ENCODE results near the gene LRP3.
"Not testable (repeated sequence)": the region's sequence is repeated elsewhere in the genome, so short reads cannot be mapped to it uniquely, and the experiment has no call there.

The LRP3 gene

DNA sequence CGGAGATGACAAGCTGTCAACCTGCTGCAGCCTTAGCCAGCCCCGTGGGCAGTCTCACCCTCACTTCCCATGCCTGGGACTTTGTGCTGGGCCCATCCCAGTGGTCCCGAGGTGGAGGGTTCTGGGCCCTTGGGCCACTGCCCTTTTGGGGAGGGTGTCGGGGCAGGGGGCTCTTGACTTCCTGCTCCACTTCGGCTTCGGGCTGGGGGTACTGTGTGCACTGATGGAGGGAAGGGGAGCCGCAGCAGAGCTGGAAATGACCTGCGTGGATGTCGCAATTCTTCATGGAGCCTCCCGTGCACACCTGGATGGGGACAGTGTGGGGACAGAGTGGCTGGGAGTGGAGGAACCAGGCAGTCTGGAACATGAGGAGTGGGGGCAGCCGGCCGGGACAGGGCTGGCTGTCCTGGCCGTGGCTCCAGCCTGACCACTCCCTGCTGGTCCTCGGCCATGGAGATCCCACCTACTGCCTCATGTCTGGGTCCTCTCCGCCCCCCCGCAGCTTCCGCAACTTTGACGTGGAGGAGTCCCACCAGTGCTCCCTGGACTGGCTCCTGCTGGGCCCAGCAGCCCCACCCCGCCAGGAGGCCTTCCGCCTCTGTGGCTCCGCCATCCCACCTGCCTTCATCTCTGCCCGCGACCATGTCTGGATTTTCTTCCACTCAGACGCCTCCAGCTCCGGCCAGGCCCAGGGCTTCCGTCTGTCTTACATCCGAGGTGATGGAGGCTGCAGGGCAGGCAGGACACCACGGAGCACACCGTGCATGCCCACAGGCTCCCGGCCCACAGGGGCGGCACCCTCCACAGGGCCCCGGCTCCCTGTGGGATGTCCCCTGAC lies 10.2 kb downstream of the LRP3 start:
- Mint-ChIP-seq H3K36me3 (no peaks in the 10 kb centered on the region), H3K27ac (no peak overlapping the region), H3K9me3 (no peaks in the 10 kb centered on the region), H3K4me1 (no peaks in the 10 kb centered on the region), H3K4me3 (no peak overlapping the region)
- DNase-seq (ENCODE audit: low spot score in 2 of 2) (no peak), ATAC-seq (no peak)

DNA sequence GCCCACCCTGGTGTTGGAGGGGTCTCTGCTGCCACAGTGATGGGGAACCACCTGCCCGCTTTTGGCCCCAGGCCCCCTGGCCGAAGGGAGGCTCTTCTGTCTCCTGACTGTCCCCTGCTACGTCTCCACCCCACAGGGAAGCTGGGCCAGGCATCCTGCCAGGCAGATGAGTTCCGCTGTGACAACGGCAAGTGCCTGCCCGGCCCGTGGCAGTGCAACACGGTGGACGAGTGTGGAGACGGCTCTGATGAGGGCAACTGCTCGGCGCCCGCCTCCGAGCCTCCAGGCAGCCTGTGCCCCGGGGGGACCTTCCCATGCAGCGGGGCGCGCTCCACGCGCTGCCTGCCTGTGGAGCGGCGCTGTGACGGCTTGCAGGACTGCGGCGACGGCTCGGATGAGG lies 11.0 kb downstream of the LRP3 start:
- Mint-ChIP-seq H3K36me3 (no peaks in the 10 kb centered on the region), H3K4me3 (no peak overlapping the region), H3K9me3 (no peaks in the 10 kb centered on the region), H3K27ac (no peak overlapping the region), H3K4me1 (no peaks in the 10 kb centered on the region)
- no peak for DNase-seq (ENCODE audit: low spot score in 2 of 2)
- no peak for ATAC-seq

DNA sequence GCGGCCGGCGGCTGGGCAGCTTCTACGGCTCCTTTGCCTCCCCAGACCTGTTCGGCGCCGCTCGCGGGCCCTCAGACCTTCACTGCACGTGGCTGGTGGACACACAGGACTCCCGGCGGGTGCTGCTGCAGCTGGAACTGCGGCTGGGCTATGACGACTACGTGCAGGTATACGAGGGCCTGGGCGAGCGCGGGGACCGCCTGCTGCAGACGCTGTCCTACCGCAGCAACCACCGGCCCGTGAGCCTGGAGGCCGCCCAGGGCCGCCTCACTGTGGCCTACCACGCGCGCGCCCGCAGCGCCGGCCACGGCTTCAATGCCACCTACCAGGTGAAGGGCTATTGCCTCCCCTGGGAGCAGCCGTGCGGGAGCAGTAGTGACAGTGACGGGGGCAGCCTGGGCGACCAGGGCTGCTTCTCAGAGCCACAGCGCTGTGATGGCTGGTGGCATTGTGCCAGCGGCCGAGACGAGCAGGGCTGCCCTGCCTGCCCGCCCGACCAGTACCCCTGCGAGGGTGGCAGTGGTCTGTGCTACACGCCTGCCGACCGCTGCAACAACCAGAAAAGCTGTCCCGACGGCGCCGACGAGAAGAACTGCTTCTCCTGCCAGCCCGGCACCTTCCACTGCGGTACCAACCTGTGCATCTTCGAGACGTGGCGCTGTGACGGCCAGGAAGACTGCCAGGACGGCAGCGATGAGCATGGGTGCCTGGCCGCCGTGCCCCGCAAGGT lies 11.6 kb downstream of the LRP3 start:
- Mint-ChIP-seq H3K27ac (no peak overlapping the region), H3K9me3 (no peaks in the 10 kb centered on the region), H3K4me3 (no peak overlapping the region), H3K36me3 (no peaks in the 10 kb centered on the region), H3K4me1 (no peaks in the 10 kb centered on the region)
- ATAC-seq: no peak
- no peak for DNase-seq (ENCODE audit: low spot score in 2 of 2)

DNA sequence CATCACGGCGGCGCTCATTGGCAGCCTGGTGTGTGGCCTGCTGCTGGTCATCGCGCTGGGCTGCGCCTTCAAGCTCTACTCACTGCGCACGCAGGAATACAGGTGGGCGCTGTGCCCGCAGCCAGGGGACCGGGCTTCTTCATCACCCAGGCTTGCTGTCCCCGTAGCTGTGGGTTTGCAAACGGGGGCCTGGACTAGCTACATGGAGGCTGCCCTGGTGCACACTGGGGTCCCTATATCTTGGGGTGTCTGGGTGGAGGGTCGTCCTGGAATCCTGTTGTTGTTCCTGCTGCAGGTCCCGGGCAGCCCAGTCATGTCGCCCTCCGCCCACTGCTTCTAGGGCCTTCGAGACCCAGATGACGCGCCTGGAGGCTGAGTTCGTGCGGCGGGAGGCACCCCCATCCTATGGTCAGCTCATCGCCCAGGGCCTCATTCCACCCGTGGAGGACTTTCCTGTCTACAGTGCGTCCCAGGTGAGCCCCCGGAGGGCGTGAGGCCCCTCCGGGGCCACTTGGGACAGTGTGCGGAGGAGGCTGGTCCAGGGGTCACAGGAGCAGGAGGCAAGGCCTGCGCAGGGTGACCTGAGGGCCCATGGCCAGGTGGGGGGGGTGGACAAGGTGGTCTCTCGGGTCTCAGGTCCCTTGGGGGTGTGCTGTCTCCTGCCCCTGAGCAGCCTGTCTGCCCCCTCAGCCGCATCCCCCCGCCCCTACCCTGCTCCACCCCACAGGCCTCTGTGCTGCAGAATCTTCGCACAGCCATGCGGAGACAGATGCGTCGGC lies 12.3 kb downstream of the LRP3 start:
- Mint-ChIP-seq H3K9me3 (no peaks in the 10 kb centered on the region), H3K4me3 (no peak overlapping the region), H3K27ac (no peak overlapping the region), H3K4me1 (no peaks in the 10 kb centered on the region), H3K36me3 (no peaks in the 10 kb centered on the region)
- no peak for DNase-seq (ENCODE audit: low spot score in 2 of 2)
- no peak for ATAC-seq

DNA sequence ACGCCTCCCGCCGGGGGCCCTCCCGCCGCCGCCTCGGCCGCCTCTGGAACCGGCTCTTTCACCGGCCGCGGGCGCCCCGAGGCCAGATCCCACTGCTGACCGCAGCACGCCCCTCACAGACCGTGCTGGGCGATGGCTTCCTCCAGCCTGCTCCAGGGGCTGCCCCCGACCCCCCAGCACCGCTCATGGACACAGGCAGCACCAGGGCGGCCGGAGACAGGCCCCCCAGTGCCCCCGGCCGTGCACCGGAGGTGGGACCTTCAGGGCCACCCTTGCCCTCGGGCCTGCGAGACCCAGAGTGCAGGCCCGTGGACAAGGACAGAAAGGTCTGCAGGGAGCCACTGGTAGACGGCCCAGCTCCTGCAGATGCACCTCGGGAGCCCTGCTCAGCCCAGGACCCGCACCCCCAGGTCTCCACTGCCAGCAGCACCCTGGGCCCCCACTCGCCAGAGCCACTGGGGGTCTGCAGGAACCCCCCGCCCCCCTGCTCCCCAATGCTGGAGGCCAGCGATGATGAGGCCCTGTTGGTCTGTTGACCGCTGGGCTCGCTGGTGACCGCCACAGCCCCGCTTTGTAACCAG lies 13.0 kb downstream of the LRP3 start:
- ATAC-seq (no peak), DNase-seq (ENCODE audit: low spot score in 2 of 2) (no peak)
- Mint-ChIP-seq H3K4me1 (no peaks in the 10 kb centered on the region), H3K9me3 (no peaks in the 10 kb centered on the region), H3K36me3 (no peaks in the 10 kb centered on the region), H3K27ac (no peak overlapping the region), H3K4me3 (no peak overlapping the region)

DNA sequence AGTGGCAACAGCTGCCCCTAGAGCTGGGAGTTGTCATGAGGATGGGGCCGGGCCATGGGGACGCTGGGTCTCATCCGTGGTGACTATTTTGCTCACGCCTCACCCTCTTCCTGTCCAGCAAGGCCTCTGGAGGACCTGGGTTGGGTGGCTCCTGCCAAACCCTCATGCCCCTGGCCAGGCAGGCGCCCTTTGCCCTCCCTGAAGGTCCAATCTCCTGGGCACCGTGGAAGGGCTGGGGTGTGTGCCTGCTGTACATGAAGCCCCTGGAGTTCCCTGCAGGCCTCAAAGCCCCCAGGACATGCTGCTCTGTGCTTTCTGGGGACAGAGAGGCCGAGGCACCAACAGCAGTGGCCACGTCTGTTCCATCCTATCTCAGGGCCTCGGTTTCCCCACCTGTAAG lies 13.8 kb downstream of the LRP3 start:
- no peaks in the 10 kb centered on the region for H3K9me3 Mint-ChIP-seq
- ATAC-seq (no peak), DNase-seq (ENCODE audit: low spot score in 2 of 2) (no peak)
- no peaks in the 10 kb centered on the region for H3K36me3 Mint-ChIP-seq
- H3K4me3 Mint-ChIP-seq: no peak overlapping the region
- H3K27ac Mint-ChIP-seq: no peak overlapping the region
- H3K4me1 Mint-ChIP-seq: no peaks in the 10 kb centered on the region

DNA sequence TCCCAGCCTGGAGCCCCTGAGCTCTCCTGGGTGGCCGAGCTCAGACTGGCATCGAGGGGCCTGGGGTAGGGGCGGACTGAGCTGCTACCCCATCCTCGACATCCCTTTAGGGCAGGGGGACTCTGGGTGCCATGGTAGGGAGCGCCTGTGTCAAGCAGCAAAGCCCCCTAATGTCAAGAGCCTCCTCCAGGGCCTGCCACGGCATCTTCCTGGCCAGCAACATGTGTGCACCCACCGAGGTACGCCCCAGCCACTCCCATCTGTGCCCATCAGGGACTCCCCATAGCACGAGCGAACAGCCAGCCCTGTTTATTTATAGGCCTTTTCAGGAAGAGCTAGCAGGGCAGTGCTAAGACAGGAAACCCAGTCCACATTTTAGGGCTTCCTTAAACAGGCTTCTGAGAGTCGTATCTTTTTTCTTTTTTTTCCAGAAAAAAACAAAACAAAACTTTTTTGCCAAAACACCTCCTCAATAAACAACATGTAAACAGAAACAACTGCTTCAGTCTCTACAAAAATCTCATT lies 14.3 kb downstream of the LRP3 start:
- DNase-seq (ENCODE audit: low spot score in 2 of 2): no peak
- Mint-ChIP-seq H3K27ac (no peak overlapping the region), H3K36me3 (no peaks in the 10 kb centered on the region), H3K4me3 (no peak overlapping the region), H3K4me1 (no peaks in the 10 kb centered on the region), H3K9me3 (no peaks in the 10 kb centered on the region)
- ATAC-seq: no peak

DNA sequence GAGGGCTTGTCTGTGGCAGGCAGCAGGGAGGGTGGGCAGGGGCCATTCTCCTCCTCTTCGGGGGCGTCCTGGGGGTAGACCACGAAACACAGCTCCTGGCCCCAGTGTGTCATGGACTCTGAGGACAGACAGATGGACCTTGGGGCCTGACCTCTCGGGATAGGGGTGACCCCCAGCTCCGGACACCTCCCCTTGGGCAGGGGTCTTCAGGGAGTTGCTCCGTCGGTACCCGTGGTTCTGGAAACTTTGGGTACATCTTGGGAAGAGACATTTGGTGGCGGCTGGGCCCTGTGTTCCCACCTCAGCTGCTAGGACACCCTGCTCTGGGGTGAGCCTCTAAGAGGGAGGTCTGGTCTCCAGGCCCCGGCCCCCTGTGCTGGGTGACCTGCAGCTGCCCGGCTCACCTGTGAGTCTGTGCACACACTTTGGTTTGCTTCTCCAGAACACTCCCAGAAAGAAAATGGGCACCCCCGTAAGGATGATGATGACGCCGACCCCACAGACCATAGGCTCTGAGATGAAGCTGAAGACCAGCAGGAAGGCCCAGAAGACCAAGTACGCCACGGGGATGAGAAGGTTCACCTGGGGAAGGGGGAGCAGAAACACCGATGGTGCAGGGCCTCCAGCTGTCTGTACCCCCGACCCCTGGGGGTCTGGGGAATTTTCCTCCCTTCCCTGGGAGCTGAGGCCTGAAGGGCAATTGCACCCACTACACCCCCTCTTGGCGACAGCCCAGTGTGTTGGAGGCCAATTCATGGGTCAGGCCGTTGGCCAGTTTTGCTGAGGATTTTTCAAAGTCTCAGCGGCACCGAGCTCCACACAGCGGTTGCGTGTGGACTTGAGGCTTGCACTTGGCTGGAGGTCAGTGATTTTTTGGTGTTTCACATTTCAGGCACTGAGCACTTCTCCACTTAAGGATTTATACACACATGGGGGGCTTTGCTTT lies 15.0 kb downstream of the LRP3 start:
- Mint-ChIP-seq H3K4me1 (no peaks in the 10 kb centered on the region), H3K36me3 (no peaks in the 10 kb centered on the region), H3K9me3 (no peaks in the 10 kb centered on the region), H3K4me3 (no peak overlapping the region), H3K27ac (no peak overlapping the region)
- no peak for DNase-seq (ENCODE audit: low spot score in 2 of 2)
- no peak for ATAC-seq

DNA sequence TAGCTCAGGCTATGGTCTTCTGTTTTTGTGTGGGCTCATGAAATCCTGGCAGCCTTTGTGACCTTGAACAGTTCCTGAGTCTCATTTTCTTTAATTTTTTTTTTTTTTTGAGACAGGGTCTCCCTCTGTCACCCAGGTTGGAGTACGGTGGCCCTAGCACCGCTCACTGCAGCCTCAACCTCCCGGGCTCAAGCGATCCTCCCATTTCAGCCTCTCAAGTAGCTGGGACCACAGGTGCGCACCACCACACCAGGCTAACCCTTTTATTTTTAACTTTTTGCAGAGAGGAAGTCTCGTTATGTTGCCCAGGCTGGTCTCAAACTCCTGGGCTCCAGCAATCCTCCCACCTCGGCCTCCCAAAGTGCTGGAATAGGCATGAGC lies 15.7 kb downstream of the LRP3 start:
- DNase-seq (ENCODE audit: low spot score in 2 of 2); ATAC-seq; H3K36me3 Mint-ChIP-seq; H3K27ac Mint-ChIP-seq; H3K4me3 Mint-ChIP-seq; H3K4me1 Mint-ChIP-seq; H3K9me3 Mint-ChIP-seq: not testable (repeated sequence)

DNA sequence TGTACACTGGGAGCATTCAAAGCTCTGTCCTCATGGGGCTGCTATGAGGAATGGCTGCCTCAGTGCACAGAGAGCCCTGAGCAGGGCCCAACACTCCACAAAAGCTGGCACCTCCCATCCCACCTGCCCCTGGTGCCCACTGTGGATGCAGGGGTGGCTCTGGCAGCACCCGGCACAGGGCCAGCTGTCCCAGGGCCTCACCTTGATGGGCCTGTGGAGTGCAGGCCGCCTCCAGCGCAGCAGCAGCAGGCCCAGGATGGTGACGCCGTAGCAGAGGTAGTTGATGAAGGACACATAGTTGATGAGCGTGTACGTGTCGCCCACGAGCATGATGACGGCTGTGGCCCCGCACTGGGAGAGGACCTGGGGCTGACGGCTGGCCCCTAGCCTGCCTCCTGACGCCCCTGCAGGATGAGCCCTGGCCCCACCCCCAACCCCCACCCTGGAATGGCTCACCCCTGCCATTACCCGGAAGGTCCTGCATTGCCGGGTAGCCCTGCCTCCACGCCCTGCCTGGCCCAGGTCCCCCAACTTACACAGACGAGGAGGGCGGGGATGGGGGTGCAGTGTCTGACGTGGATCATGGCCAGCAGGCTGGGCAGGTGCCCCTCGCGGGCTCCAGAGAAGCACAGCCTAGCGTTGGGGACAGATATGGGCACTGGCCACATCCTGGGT lies 16.3 kb downstream of the LRP3 start:
- Mint-ChIP-seq H3K4me3 (no peak overlapping the region), H3K9me3 (no peaks in the 10 kb centered on the region), H3K36me3 (no peaks in the 10 kb centered on the region), H3K4me1 (no peaks in the 10 kb centered on the region), H3K27ac (no peak overlapping the region)
- ATAC-seq (no peak), DNase-seq (ENCODE audit: low spot score in 2 of 2) (no peak)

DNA sequence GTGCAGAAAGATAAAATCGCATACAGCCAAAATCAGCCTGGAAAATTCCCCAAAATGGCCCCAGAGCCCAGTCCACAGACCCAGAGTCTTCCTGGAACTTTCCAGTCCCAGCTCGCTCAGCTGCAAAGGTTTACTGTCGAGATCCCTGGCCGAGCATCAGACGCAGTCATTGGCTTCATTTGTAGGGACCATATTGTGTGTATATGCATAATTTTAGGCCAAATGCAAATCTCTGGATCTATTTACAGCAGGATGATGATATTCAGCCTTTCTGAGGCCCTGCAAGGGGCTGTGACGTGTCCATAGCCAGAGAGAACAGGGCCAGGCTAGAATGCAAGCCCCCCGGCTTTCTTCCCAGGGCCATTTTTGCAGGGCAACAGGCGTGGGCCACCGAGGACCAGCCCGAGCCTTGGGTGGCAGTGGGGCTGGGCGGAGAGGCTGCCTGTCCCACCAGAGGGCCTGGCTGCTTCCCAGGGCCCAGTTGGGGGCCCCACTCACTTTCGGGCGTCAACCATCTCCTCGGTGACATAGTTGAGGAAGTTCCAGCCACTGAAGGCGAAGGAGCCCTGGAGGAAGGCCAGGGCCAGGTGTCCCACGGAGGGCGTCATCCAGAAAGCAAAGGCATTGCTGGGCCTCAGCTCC lies 17.8 kb downstream of the LRP3 start:
- no peak overlapping the region for H3K27ac Mint-ChIP-seq
- H3K4me1 Mint-ChIP-seq: no peaks in the 10 kb centered on the region
- no peak for ATAC-seq
- no peaks in the 10 kb centered on the region for H3K9me3 Mint-ChIP-seq
- no peak overlapping the region for H3K4me3 Mint-ChIP-seq
- no peak for DNase-seq (ENCODE audit: low spot score in 2 of 2)
- no peaks in the 10 kb centered on the region for H3K36me3 Mint-ChIP-seq

DNA sequence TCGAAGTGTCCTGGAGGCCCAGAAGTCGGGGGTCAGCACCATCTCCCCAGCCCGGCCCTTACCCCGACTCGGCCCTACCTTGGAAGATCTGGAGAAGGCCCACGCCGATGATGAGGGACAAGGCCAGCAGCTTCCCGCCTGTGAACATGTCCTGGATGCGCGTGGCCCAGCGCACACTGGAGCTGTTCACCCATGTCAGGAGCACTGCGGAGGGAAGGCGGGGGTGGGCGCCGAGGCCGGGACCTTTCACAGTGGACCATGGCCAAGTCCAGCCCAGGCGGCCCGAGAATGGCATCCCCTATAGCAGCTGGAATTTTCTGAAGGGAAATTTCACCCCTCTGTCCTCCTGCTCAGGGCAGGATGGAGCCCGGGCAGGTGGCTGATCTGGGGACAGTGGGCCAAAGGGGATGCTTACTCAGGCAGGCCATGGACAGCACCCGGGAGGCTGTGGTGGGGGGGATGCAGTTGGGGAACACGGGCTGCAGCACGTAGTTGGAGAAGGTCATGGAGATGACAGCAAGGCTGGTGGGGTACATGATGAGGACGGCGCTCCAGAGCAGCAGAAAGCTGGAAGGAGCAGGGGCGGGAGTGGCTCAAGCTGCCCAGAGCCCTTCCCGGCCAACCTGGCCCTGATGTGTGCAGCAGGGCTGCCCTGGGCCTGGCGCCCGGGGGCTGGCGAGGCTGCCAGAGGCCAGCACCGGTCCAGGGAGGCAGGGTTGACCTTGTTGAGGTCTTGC lies 18.5 kb downstream of the LRP3 start:
- H3K27ac Mint-ChIP-seq: no peak overlapping the region
- no peak overlapping the region for H3K4me3 Mint-ChIP-seq

DNA sequence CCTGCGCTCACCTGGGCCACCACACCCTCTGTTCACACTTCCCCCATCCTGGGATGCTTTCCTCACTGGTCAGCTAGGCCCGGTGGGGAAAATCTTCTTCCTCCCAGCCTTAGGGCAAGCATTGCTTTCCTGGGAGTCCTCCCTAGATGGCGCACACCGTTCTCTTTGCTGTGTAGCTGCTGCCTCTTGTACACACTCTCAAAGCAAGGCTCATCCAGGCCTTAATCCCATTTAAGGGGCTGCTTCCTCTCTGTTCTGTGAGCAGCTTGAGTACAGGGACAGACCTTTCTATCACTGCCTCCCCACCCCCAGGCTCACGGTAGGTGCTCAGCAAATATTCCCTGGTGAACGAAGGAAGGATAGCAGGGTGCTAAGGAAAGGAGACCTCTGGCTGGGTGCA lies 20.5 kb downstream of the LRP3 start:
- H3K36me3 Mint-ChIP-seq: no peaks in the 10 kb centered on the region
- no peaks in the 10 kb centered on the region for H3K9me3 Mint-ChIP-seq
- H3K4me1 Mint-ChIP-seq: no peaks in the 10 kb centered on the region
- no peak for ATAC-seq
- no peak overlapping the region for H3K4me3 Mint-ChIP-seq
- DNase-seq (ENCODE audit: low spot score in 2 of 2): no peak
- H3K27ac Mint-ChIP-seq: peak overlapping the region; percentile 26

More for the DNA sequence above, 18.5 kb downstream of the LRP3 start:
- DNase-seq (ENCODE audit: low spot score in 2 of 2) (no peak), ATAC-seq (no peak)
- Mint-ChIP-seq H3K36me3 (no peaks in the 10 kb centered on the region), H3K9me3 (no peaks in the 10 kb centered on the region), H3K4me1 (no peaks in the 10 kb centered on the region)

Measured in stimulated activated effector memory CD8-positive, alpha-beta T cell treated with anti-CD3 and anti-CD28 coated beads, Interleukin-12 subunit alpha, Interleukin-12 subunit beta, amount 100 ng/mL, for 72 hours (primary cell).